ENCODE data around the gene FDX1.

Gene FDX1

GRCh38 chr11:110507328-110507727, 77.6 kb downstream of the FDX1 start:
- no peak for DNase-seq (ENCODE audit: low read depth in 2 of 2)

GRCh38 chr11:110508786-110509185, 79.0 kb downstream of the FDX1 start:
- DNase-seq (ENCODE audit: low read depth in 2 of 2) = no peak

- DNase-seq (ENCODE audit: low read depth in 2 of 2) = no peak
These were observed 79.7 kb downstream of the FDX1 start for GRCh38 chr11:110509472-110509871.

GRCh38 chr11:110512026-110512425, 82.3 kb downstream of the FDX1 start:
- no peak for DNase-seq (ENCODE audit: low read depth in 2 of 2)

- DNase-seq (ENCODE audit: low read depth in 2 of 2) = no peak
These were observed 83.6 kb downstream of the FDX1 start for GRCh38 chr11:110513259-110513801.

GRCh38 chr11:110513846-110514437, 84.2 kb downstream of the FDX1 start:
- no peak for DNase-seq (ENCODE audit: low read depth in 2 of 2)

Data from stimulated activated CD4-positive, alpha-beta T cell treated with anti-CD3 and anti-CD28 coated beads, Interleukin-12 subunit alpha, Interleukin-12 subunit beta, amount 100 ng/mL, for 24 hours (primary cell).